Mucosa of stomach (tissue), 1 donor: ENCODE results near the gene NUP58.
"Not testable (repeated sequence)": the region's sequence is repeated elsewhere in the genome, so short reads cannot be mapped to it uniquely, and the experiment has no call there.

ENCODE experiments used
- H3K27me3 ChIP-seq: one replicate; pipeline ENCODE4 v1.7.0; 2013; ENCODE audit warnings: mild to moderate bottlenecking, low read length; ENCODE audit not compliant: control insufficient read depth, insufficient read depth
- H3K36me3 ChIP-seq: one replicate; pipeline ENCODE4 v1.7.0; 2013; ENCODE audit warnings: low read length; ENCODE audit not compliant: control insufficient read depth, insufficient read depth
- H3K4me1 ChIP-seq: one replicate; pipeline ENCODE4 v1.7.0; 2013; ENCODE audit warnings: mild to moderate bottlenecking, low read length; ENCODE audit not compliant: control insufficient read depth, insufficient read depth
- H3K4me3 ChIP-seq: one replicate; pipeline ENCODE4 v1.7.0; 2013; ENCODE audit warnings: low read length
- H3K9ac ChIP-seq: one replicate; pipeline ENCODE4 v1.7.0; 2013; ENCODE audit warnings: mild to moderate bottlenecking, low read length, moderate library complexity
- H3K9me3 ChIP-seq: one replicate; pipeline ENCODE4 v1.7.0; 2013; ENCODE audit warnings: mild to moderate bottlenecking, low read length, moderate library complexity; ENCODE audit not compliant: control insufficient read depth
- donor health status: Pancreatic carcinoma.

NUP58 gene

GRCh38 chr13:25318946-25319345 lies 17.5 kb downstream of the NUP58 start:
- not testable (repeated sequence) for H3K9ac ChIP-seq

GRCh38 chr13:25319771-25320170 lies 18.3 kb downstream of the NUP58 start:
- Histone ChIP-seq H3K9me3 (no peaks in the 10 kb centered on the region), H3K36me3 (no peaks in the 10 kb centered on the region), H3K4me3 (no peak overlapping the region), H3K4me1 (no peaks in the 10 kb centered on the region), H3K9ac (no peak overlapping the region), H3K27me3 (no peaks in the 10 kb centered on the region)

More at GRCh38 chr13:25318946-25319345, 17.5 kb downstream of the NUP58 start:
- not testable (repeated sequence) for H3K36me3 ChIP-seq, H3K9me3 ChIP-seq, H3K27me3 ChIP-seq, H3K4me3 ChIP-seq, H3K4me1 ChIP-seq

GRCh38 chr13:25324100-25324499 lies 22.7 kb downstream of the NUP58 start:
- no peaks in the 10 kb centered on the region for H3K36me3 ChIP-seq
- H3K4me3 ChIP-seq, result no peak overlapping the region
- no peak overlapping the region for H3K9ac ChIP-seq
- H3K27me3 ChIP-seq, result no peaks in the 10 kb centered on the region
- no peaks in the 10 kb centered on the region for H3K4me1 ChIP-seq
- no peaks in the 10 kb centered on the region for H3K9me3 ChIP-seq

GRCh38 chr13:25329706-25330105 lies 28.3 kb downstream of the NUP58 start:
- Histone ChIP-seq H3K9ac (no peak overlapping the region), H3K36me3 (no peaks in the 10 kb centered on the region), H3K4me1 (no peaks in the 10 kb centered on the region), H3K9me3 (no peaks in the 10 kb centered on the region), H3K4me3 (no peak overlapping the region), H3K27me3 (no peaks in the 10 kb centered on the region)

- Histone ChIP-seq H3K4me3 (no peak overlapping the region), H3K27me3 (no peaks in the 10 kb centered on the region), H3K4me1 (no peaks in the 10 kb centered on the region), H3K9ac (no peak overlapping the region), H3K9me3 (no peaks in the 10 kb centered on the region), H3K36me3 (no peaks in the 10 kb centered on the region)
Observed at GRCh38 chr13:25330541-25330940, 29.1 kb downstream of the NUP58 start.

- Histone ChIP-seq H3K27me3 (no peaks in the 10 kb centered on the region), H3K9ac (no peak overlapping the region), H3K9me3 (no peaks in the 10 kb centered on the region), H3K4me1 (no peaks in the 10 kb centered on the region), H3K36me3 (no peaks in the 10 kb centered on the region), H3K4me3 (no peak overlapping the region)
Observed at GRCh38 chr13:25335856-25336255, 34.4 kb downstream of the NUP58 start.

- Histone ChIP-seq H3K9me3 (no peaks in the 10 kb centered on the region), H3K4me3 (no peak overlapping the region), H3K4me1 (no peaks in the 10 kb centered on the region), H3K27me3 (no peaks in the 10 kb centered on the region), H3K36me3 (no peaks in the 10 kb centered on the region), H3K9ac (no peak overlapping the region)
Observed at GRCh38 chr13:25345576-25345975, 44.2 kb downstream of the NUP58 start.

- H3K4me1 ChIP-seq, result no peaks in the 10 kb centered on the region
- no peak overlapping the region for H3K4me3 ChIP-seq
- H3K9me3 ChIP-seq, result no peaks in the 10 kb centered on the region
- no peak overlapping the region for H3K9ac ChIP-seq
- H3K27me3 ChIP-seq, result no peaks in the 10 kb centered on the region
- no peaks in the 10 kb centered on the region for H3K36me3 ChIP-seq
Observed at GRCh38 chr13:25347151-25347550, 45.7 kb downstream of the NUP58 start.

GRCh38 chr13:25351404-25351803 lies 50.0 kb downstream of the NUP58 start:
- Histone ChIP-seq H3K36me3 (no peaks in the 10 kb centered on the region), H3K9me3 (no peaks in the 10 kb centered on the region), H3K9ac (no peak overlapping the region), H3K27me3 (no peaks in the 10 kb centered on the region), H3K4me1 (no peaks in the 10 kb centered on the region), H3K4me3 (no peak overlapping the region)

- Histone ChIP-seq H3K4me1 (no peaks in the 10 kb centered on the region), H3K27me3 (no peaks in the 10 kb centered on the region), H3K9me3 (no peaks in the 10 kb centered on the region), H3K36me3 (no peaks in the 10 kb centered on the region), H3K9ac (no peak overlapping the region), H3K4me3 (no peak overlapping the region)
Observed at GRCh38 chr13:25352230-25352629, 50.8 kb downstream of the NUP58 start.

GRCh38 chr13:25352806-25353205 lies 51.4 kb downstream of the NUP58 start:
- H3K9me3 ChIP-seq, result no peaks in the 10 kb centered on the region
- H3K4me1 ChIP-seq, result no peaks in the 10 kb centered on the region
- no peak overlapping the region for H3K4me3 ChIP-seq
- no peaks in the 10 kb centered on the region for H3K36me3 ChIP-seq
- no peak overlapping the region for H3K9ac ChIP-seq
- H3K27me3 ChIP-seq, result no peaks in the 10 kb centered on the region

GRCh38 chr13:25353344-25353743 lies 51.9 kb downstream of the NUP58 start:
- Histone ChIP-seq H3K9me3 (no peaks in the 10 kb centered on the region), H3K27me3 (no peaks in the 10 kb centered on the region), H3K36me3 (no peaks in the 10 kb centered on the region), H3K4me1 (no peaks in the 10 kb centered on the region), H3K9ac (no peak overlapping the region), H3K4me3 (no peak overlapping the region)

- no peaks in the 10 kb centered on the region for H3K36me3 ChIP-seq
- no peaks in the 10 kb centered on the region for H3K4me1 ChIP-seq
Observed at GRCh38 chr13:25354377-25354776, 53.0 kb downstream of the NUP58 start.

More at GRCh38 chr13:25354377-25354776, 53.0 kb downstream of the NUP58 start:
- Histone ChIP-seq H3K9me3 (no peaks in the 10 kb centered on the region), H3K4me3 (no peak overlapping the region), H3K9ac (no peak overlapping the region), H3K27me3 (no peaks in the 10 kb centered on the region)
